Femur (tissue), 1 donor: ENCODE data around the gene GRB14.

Experiments used
- DNase-seq: peaks from one replicate; pipeline ENCODE4 v3.0.0-alpha.2; 2017

Gene GRB14

GRCh38 chr2:164613321-164613982 lies 7.8 kb downstream of the GRB14 start:
- no peak for DNase-seq

GRCh38 chr2:164609790-164610189 lies 11.5 kb downstream of the GRB14 start:
- DNase-seq, result no peak

- DNase-seq, result no peak
Observed at GRCh38 chr2:164606557-164606956, 14.7 kb downstream of the GRB14 start.

- DNase-seq, result no peak
Observed at GRCh38 chr2:164605295-164605694, 16.0 kb downstream of the GRB14 start.

GRCh38 chr2:164600763-164601162 lies 20.5 kb downstream of the GRB14 start:
- DNase-seq, result no peak

- DNase-seq, result no peak
Observed at GRCh38 chr2:164599954-164600589, 21.2 kb downstream of the GRB14 start.

GRCh38 chr2:164597983-164598382 lies 23.3 kb downstream of the GRB14 start:
- DNase-seq, result no peak

GRCh38 chr2:164595031-164595430 lies 26.3 kb downstream of the GRB14 start:
- no peak for DNase-seq

- DNase-seq, result no peak
Observed at GRCh38 chr2:164593959-164594358, 27.3 kb downstream of the GRB14 start.

- no peak for DNase-seq
Observed at GRCh38 chr2:164593541-164593940, 27.7 kb downstream of the GRB14 start.

GRCh38 chr2:164589522-164589921 lies 31.8 kb downstream of the GRB14 start:
- DNase-seq, result no peak

GRCh38 chr2:164581050-164581449 lies 40.2 kb downstream of the GRB14 start:
- no peak for DNase-seq

- no peak for DNase-seq
Observed at GRCh38 chr2:164574931-164575330, 46.4 kb downstream of the GRB14 start.

- DNase-seq, result no peak
Observed at GRCh38 chr2:164570475-164570874, 50.8 kb downstream of the GRB14 start.

GRCh38 chr2:164569378-164569777 lies 51.9 kb downstream of the GRB14 start:
- no peak for DNase-seq

GRCh38 chr2:164568317-164568716 lies 53.0 kb downstream of the GRB14 start:
- no peak for DNase-seq

- no peak for DNase-seq
Observed at GRCh38 chr2:164567335-164567989, 53.8 kb downstream of the GRB14 start.

GRCh38 chr2:164565359-164565758 lies 55.9 kb downstream of the GRB14 start:
- no peak for DNase-seq

- no peak for DNase-seq
Observed at GRCh38 chr2:164562666-164563065, 58.6 kb downstream of the GRB14 start.

GRCh38 chr2:164561991-164562390 lies 59.3 kb downstream of the GRB14 start:
- no peak for DNase-seq

GRCh38 chr2:164561416-164561815 lies 59.9 kb downstream of the GRB14 start:
- DNase-seq, result no peak

- no peak for DNase-seq
Observed at GRCh38 chr2:164560902-164561301, 60.4 kb downstream of the GRB14 start.

GRCh38 chr2:164560181-164560792 lies 61.0 kb downstream of the GRB14 start:
- DNase-seq, result no peak

GRCh38 chr2:164558450-164558849 lies 62.8 kb downstream of the GRB14 start:
- DNase-seq, result no peak
